ENCODE results near the gene S100A5. TPM values are rescaled to one million over a fixed set of nuclear protein-coding genes. Genes with fewer than 3 reads are reported as not detected.

The S100A5 gene
- total RNA-seq, 2 experiments from 2014 or later, result not detected

DNA sequence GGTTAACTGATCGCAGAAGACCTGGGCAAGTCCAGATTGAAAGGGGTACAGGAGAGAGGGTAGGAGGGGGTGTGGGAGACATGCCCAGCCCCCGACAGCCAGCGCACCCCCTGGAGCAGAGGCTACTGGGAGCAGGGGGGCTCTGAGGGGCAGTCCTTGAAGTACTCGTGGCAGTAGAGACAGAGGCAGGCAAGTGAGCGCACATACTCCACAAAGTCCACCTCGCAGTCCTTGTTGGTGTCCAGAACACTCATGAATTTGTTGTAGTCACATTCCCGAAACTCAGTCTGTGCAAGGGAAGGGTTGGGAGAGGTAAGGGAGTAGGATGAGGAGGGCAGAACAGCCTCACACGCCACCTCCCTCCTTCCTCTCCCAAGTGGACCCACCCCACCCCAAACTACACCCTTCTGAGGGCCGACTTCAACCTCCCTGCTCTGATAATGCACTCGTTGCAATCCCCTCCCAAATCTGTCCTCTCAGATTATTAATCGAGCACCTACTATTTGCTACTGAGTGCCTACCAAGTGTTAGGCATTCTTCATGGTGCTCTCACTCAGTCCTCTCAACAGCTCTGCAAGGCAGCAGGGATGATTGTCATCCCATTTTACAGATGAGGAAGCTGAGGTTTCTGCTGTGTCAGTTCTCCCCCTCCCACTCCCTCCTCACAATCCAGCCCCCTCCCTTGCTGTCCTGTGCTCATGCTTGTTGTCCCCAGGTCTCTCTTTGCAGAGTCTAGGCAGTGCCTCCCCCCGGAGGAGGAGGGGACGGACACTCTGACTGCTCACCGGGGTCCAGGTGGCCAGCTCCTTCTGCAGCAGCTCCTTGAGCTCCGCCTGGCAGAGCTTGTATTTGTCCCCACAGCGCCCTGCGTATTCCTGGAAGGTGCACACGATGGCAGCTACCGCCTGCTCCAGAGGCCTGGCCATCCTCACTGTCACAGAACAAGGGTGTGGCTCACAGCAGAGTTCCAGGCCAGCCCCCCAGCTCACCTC lies 7.1 kb upstream of the S100A5 start:
- H3K9me3 ChIP-seq (ENCODE audit: low read length), result no peaks in the 10 kb centered on the region
- H3K4me1 ChIP-seq (ENCODE audit: insufficient read depth, low read length, poor library complexity, severe bottlenecking), result peaks cover 16% of the 10 kb centered on the region
- H3K27ac ChIP-seq (ENCODE audit: low read depth, low read length, poor library complexity, severe bottlenecking), result no peak overlapping the region
- no peaks in the 10 kb centered on the region for H3K9me2 ChIP-seq (ENCODE audit: insufficient read depth, low read length)
- intact Hi-C loops (cut with micrococcal nuclease; ENCODE audit: unreplicated experiment), result no loop called here
- no peak for DNase-seq (ENCODE audit: low spot score)
- H3K36me3 ChIP-seq (ENCODE audit: insufficient read depth, low read length), result no peaks in the 10 kb centered on the region
- TF ChIP-seq EZH2phosphoT487 (IDR thresholded peaks at IDR 0.05; ENCODE audit: borderline replicate concordance, low read depth, low read length) (no peak), CTCF (conservative IDR thresholded peaks at IDR 0.05; ENCODE audit: low read length) (no peak)
- BruUV-seq (replicated peaks), result no TSS peak
- no peak overlapping the region for H3K4me2 ChIP-seq (ENCODE audit: low read length)
- no peaks in the 10 kb centered on the region for H3K79me2 ChIP-seq (ENCODE audit: insufficient read depth, low read depth, low read length)
- H3K4me3 ChIP-seq (ENCODE audit: low read depth, low read length, poor library complexity, severe bottlenecking), result no peak overlapping the region
- POLR2A ChIA-PET, result interaction anchor here (0.5 kb wide), 1 partner anchor 50 kb away, joined by 3 read pairs; no protein-coding TSS in a partner anchor
- H2AFZ ChIP-seq (ENCODE audit: low read length), result no peak overlapping the region
- CTCF ChIA-PET (ENCODE audit: unreplicated experiment), result no interaction called here
- H4K20me1 ChIP-seq (ENCODE audit: insufficient read depth, low read length), result no peaks in the 10 kb centered on the region

DNA sequence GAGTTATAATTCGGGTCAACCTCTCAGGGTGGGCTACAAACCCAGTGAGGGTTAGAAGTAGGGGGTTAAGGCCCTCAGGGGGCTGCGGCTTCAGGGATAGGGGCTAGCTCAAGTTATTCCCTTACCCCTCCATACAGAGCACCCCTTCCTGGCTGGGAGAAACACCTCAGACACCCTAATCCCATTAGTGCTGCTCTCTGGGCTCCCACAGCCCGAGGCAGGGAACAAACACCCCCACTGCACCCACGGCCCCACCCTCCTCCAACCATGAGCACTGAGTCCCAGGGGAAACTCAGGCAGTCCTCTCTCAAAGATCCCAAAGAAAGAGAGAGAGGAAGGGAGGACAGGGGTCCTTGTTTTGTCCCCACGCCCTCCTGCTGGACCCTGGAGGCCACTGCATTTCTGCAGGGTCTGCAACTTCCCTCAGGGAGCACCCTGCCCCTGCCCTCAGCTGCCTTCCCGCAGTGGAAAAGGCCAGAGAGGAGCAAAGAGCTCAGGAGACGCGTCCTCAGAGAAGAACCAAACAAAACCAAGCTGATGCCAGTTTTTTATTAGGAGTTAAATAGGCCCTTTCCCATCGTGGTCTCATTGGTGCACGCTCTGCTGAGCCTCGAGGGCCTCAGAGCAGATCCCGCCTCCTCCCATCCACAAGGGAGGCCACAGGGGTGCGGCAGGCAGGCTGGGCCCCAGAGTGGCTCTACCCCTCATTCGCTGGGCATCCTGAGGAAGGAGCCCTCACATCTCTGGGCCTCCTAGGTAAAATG lies 6.2 kb upstream of the S100A5 start:
- ChIA-PET POLR2A (no interaction called here), CTCF (ENCODE audit: unreplicated experiment) (no interaction called here)
- Histone ChIP-seq H3K4me3 (ENCODE audit: low read depth, low read length, poor library complexity, severe bottlenecking) (no peak overlapping the region), H3K4me1 (ENCODE audit: insufficient read depth, low read length, poor library complexity, severe bottlenecking) (peaks cover 16% of the 10 kb centered on the region), H3K36me3 (ENCODE audit: insufficient read depth, low read length) (no peaks in the 10 kb centered on the region), H3K9me2 (ENCODE audit: insufficient read depth, low read length) (no peaks in the 10 kb centered on the region), H3K9me3 (ENCODE audit: low read length) (no peaks in the 10 kb centered on the region), H3K27ac (ENCODE audit: low read depth, low read length, poor library complexity, severe bottlenecking) (no peak overlapping the region), H4K20me1 (ENCODE audit: insufficient read depth, low read length) (no peaks in the 10 kb centered on the region), H3K79me2 (ENCODE audit: insufficient read depth, low read depth, low read length) (no peaks in the 10 kb centered on the region), H3K4me2 (ENCODE audit: low read length) (no peak overlapping the region), H2AFZ (ENCODE audit: low read length) (no peak overlapping the region)
- no TSS peak for BruUV-seq (replicated peaks)
- DNase-seq (ENCODE audit: low spot score), result no peak
- intact Hi-C loops (cut with micrococcal nuclease; ENCODE audit: unreplicated experiment), result no loop called here
- TF ChIP-seq CTCF (conservative IDR thresholded peaks at IDR 0.05; ENCODE audit: low read length) (no peak), EZH2phosphoT487 (IDR thresholded peaks at IDR 0.05; ENCODE audit: borderline replicate concordance, low read depth, low read length) (no peak)
